ENCODE results near the gene PSMA8.
A peak's percentile ranks its signal among the peaks of the same experiment; 100 is the strongest.

DNA sequence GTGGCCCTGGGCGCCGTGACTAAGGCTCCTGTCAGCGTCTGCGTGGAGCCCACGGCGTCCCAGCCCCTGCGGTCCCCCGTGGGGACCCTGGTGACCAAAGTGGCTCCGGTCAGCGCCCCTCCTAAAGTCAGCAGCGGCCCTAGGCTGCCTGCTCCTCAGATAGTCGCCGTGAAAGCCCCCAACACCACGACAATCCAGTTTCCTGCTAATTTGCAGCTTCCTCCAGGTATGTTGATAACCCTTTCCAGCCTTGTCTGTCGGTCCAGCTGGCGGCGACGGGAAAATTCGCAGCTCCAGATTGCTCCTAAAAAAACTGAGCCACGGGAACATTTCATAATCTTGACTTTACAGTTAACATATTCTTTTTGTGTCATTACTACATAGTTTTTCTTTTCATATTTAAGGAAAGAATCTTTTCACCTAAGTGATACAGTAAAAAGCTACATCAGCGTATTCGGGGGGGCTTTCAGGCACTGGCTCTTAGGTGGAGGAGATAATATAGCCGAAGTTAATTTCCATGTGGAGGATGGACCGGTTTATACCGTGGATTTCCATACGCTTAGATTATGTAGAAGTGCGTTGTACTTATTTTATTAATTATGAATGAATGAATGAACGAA, 93.5 kb downstream of the PSMA8 start:
- TF ChIP-seq, protein P1, sequence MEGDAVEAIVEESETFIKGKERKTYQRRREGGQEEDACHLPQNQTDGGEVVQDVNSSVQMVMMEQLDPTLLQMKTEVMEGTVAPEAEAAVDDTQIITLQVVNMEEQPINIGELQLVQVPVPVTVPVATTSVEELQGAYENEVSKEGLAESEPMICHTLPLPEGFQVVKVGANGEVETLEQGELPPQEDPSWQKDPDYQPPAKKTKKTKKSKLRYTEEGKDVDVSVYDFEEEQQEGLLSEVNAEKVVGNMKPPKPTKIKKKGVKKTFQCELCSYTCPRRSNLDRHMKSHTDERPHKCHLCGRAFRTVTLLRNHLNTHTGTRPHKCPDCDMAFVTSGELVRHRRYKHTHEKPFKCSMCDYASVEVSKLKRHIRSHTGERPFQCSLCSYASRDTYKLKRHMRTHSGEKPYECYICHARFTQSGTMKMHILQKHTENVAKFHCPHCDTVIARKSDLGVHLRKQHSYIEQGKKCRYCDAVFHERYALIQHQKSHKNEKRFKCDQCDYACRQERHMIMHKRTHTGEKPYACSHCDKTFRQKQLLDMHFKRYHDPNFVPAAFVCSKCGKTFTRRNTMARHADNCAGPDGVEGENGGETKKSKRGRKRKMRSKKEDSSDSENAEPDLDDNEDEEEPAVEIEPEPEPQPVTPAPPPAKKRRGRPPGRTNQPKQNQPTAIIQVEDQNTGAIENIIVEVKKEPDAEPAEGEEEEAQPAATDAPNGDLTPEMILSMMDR (IDR thresholded peaks at IDR 0.05): no peak
- peak; percentile 49 for TF ChIP-seq EZH2 (IDR thresholded peaks at IDR 0.05)
